Measurements from ENCODE around the gene MBD2.

DNA sequence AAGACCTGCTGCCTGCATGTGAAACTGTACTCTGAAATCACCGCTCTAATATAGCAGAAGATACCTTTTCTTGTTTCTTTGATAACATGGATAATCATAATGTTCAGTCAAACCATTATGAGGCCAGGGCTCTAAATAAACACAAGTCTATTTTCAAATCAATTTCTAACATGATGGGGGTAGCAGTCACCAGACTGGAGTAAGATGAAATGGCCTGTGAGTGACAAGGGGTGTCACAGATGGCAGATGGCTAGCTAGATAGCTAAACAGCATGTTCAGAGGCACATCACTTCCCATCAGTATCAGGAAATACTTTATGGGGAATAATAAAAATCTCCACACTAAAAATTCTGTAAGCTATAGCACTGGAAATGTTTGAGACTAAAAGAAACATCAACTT lies 14.0 kb downstream of the MBD2 start:
- TF ChIP-seq YY1 (IDR thresholded peaks at IDR 0.05; ENCODE audit: low read depth) (no peak), NFIC (IDR thresholded peaks at IDR 0.05) (no peak), TCF12 (IDR thresholded peaks at IDR 0.05; ENCODE audit: low read depth) (no peak), CEBPB (IDR thresholded peaks at IDR 0.05) (no peak), FOXM1 (IDR thresholded peaks at IDR 0.05; ENCODE audit: borderline replicate concordance, low read depth) (no peak), CREB1 (IDR thresholded peaks at IDR 0.05; ENCODE audit: low read depth) (no peak), EGR1 (IDR thresholded peaks at IDR 0.05) (no peak)
- TF ChIP-seq, protein P1, sequence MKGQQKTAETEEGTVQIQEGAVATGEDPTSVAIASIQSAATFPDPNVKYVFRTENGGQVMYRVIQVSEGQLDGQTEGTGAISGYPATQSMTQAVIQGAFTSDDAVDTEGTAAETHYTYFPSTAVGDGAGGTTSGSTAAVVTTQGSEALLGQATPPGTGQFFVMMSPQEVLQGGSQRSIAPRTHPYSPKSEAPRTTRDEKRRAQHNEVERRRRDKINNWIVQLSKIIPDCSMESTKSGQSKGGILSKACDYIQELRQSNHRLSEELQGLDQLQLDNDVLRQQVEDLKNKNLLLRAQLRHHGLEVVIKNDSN (IDR thresholded peaks at IDR 0.05), result no peak

All from Ishikawa (cell line).